Measurements from ENCODE around the gene PLGRKT.

PLGRKT gene

DNA sequence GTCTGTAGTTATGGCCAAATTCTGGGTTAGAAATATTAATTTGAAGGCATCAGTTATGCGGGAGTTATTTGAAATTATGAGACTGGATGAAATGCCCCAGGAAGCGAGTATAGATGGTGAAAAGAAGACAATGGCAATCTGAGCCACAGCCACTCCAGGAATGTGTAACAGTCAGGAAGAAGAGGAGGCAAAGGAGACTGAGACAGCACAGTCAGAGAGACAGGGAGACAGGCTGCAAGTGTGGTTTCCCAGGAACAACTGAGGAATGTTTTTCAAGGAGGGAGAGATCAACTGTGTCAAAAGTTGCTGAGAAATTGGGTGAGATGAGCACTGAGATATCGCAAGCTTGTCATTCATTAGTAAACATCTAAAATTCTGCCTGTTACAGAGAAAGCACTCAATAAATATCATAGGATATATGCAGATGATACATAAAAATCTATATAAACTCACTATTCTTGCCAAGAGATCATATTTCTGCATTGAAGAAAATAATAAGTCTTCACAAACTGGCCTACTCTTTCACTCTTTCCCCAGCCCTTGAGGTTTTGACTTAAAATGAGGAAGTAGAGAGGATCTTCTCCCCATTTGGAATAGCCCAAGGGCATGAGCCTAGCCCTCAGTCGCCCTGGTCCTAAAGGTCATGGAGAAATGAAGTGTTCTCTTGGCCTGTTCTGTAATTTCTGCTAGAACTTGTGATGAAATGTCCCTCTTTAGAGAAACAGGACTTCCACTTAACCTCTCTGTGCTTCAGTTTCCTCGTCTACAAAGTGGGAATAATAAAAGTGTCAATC is 49.5 kb downstream of the PLGRKT start:
- no peak overlapping the region for H3K27ac ChIP-seq
- no peaks in the 10 kb centered on the region for H3K36me3 ChIP-seq
- no peaks in the 10 kb centered on the region for H3K9me3 ChIP-seq (ENCODE audit: severe bottlenecking)
- H3K4me3 ChIP-seq (ENCODE audit: low read depth, low read length), result no peak overlapping the region
- TF ChIP-seq, protein P1, sequence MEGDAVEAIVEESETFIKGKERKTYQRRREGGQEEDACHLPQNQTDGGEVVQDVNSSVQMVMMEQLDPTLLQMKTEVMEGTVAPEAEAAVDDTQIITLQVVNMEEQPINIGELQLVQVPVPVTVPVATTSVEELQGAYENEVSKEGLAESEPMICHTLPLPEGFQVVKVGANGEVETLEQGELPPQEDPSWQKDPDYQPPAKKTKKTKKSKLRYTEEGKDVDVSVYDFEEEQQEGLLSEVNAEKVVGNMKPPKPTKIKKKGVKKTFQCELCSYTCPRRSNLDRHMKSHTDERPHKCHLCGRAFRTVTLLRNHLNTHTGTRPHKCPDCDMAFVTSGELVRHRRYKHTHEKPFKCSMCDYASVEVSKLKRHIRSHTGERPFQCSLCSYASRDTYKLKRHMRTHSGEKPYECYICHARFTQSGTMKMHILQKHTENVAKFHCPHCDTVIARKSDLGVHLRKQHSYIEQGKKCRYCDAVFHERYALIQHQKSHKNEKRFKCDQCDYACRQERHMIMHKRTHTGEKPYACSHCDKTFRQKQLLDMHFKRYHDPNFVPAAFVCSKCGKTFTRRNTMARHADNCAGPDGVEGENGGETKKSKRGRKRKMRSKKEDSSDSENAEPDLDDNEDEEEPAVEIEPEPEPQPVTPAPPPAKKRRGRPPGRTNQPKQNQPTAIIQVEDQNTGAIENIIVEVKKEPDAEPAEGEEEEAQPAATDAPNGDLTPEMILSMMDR (IDR thresholded peaks at IDR 0.05; ENCODE audit: low read depth, low read length), result no peak
- DNase-seq, result no peak
- no peaks in the 10 kb centered on the region for H3K27me3 ChIP-seq (ENCODE audit: insufficient read depth, low read depth, severe bottlenecking)

DNA sequence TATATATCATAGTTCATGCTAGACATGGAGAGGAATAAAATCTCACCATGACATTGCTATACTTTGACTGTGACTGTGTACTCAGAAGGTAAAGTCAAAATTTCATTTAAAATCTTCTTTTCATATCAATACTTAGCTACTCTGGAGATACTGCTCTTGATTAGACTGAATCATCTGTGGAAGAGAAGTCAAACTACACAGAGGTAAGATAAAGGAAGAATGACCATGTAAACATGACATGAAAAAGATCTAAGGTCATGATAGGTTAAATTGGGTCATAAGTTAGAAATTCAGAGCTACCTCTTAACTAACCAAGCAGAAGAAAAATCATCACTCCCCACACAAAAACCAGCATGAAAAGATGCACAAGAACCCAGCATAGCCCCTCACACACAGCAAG is 53.3 kb downstream of the PLGRKT start:
- Histone ChIP-seq H3K9me3 (ENCODE audit: severe bottlenecking) (no peaks in the 10 kb centered on the region), H3K4me3 (ENCODE audit: low read depth, low read length) (no peak overlapping the region), H3K27ac (no peak overlapping the region), H3K27me3 (ENCODE audit: insufficient read depth, low read depth, severe bottlenecking) (no peaks in the 10 kb centered on the region), H3K36me3 (no peaks in the 10 kb centered on the region)
- no peak for DNase-seq
- TF ChIP-seq, protein P1 (IDR thresholded peaks at IDR 0.05; ENCODE audit: low read depth, low read length), result no peak

DNA sequence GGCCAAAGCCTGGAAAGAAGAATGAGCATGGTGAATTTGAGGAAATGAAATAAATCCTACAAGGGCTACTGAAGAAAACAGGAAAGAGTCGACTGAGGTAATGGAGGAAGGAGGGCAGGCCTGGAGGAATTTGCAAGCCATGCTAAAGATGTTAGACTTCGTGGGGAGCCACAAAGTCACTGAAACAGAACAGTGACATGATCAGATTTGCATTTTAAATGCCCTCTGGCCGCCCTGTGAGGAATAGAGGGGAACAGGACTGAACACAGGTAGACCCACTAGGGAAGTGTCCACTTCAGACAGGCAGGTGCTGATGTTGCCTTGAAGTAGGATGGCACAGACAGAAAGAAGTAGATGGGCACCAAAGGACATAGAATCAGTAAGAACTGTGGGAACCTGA is 55.2 kb downstream of the PLGRKT start:
- Histone ChIP-seq H3K36me3 (no peaks in the 10 kb centered on the region), H3K27me3 (ENCODE audit: insufficient read depth, low read depth, severe bottlenecking) (no peaks in the 10 kb centered on the region), H3K27ac (no peak overlapping the region), H3K9me3 (ENCODE audit: severe bottlenecking) (no peaks in the 10 kb centered on the region), H3K4me3 (ENCODE audit: low read depth, low read length) (no peak overlapping the region)
- no peak for DNase-seq
- TF ChIP-seq, protein P1 (IDR thresholded peaks at IDR 0.05; ENCODE audit: low read depth, low read length), result no peak

DNA sequence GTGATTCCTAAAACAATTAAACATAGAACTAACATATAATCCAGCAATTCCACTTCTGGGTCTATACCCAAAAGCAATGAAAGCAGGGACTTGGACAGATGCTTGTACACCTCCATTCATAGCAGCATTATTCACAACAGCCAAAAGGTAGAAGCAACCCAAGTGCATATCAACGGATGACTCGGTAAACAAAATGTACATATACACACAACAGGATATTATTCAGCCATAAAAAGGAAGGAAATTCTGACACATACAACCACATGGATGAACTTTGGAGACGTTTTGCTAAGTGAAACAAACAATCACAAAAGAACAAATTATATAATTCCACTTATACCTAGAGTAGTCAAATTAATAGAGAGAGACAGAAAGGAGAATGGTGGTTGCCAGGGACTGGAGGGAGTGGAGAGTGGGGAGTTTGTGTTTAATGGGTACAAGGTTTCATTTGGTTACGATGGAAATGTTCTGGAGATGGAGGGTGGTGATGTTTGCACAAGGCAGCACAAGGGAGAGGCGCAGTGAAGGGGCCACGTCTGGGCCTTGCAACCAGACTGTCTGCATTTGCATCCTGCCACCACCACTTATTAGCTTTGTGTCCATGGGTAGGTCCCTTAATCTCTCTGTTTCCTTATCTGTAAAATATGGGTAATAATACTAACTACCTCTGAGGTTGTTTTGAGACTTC is 61.8 kb downstream of the PLGRKT start:
- DNase-seq, result no peak
- H3K27ac ChIP-seq, result no peak overlapping the region
- no peaks in the 10 kb centered on the region for H3K9me3 ChIP-seq (ENCODE audit: severe bottlenecking)
- no peak overlapping the region for H3K4me3 ChIP-seq (ENCODE audit: low read depth, low read length)
- TF ChIP-seq, protein P1 (IDR thresholded peaks at IDR 0.05; ENCODE audit: low read depth, low read length), result no peak
- H3K27me3 ChIP-seq (ENCODE audit: insufficient read depth, low read depth, severe bottlenecking), result no peaks in the 10 kb centered on the region
- H3K36me3 ChIP-seq, result no peaks in the 10 kb centered on the region

DNA sequence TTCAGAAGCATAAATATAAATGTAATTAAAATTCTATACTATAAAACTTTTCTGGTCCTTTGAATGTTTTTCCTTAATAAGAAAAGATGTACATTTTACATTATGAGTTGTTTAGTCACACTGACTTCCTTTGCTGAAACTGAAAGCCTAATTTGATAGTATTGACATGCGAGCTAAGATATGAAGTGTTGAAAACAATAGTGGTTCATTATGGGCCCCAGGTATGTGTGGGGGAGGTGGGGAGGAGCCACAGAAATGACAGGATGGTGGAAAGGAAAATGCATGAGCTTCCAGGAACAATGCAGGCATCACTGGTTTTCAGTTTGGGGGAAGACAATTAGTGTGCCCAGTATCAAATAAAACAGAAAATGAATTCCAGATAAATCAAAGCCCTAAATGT is 62.6 kb downstream of the PLGRKT start:
- Histone ChIP-seq H3K27me3 (ENCODE audit: insufficient read depth, low read depth, severe bottlenecking) (no peaks in the 10 kb centered on the region), H3K36me3 (no peaks in the 10 kb centered on the region), H3K9me3 (ENCODE audit: severe bottlenecking) (no peaks in the 10 kb centered on the region), H3K4me3 (ENCODE audit: low read depth, low read length) (no peak overlapping the region), H3K27ac (no peak overlapping the region)
- DNase-seq, result no peak
- TF ChIP-seq, protein P1 (IDR thresholded peaks at IDR 0.05; ENCODE audit: low read depth, low read length), result no peak

All from WERI-Rb-1 (cell line).